ENCODE measurements around the gene CORO2A. TPM values are rescaled to one million over a fixed set of nuclear protein-coding genes. Genes with fewer than 3 reads are reported as not detected.

The CORO2A gene
- total RNA-seq, 1 donor from 2014 or later, result 0.60 TPM

- ATAC-seq (no peak), DNase-seq (ENCODE audit: missing footprints) (no peak)
- intact Hi-C loops (cut with DNase I), result loop anchor here (10.0 kb wide), 3 partner anchors 127 to 787 kb away; partner anchors contain the start of genes TDRD7 and TRMO
Observed at GRCh38 chr9:98201749-98202148, 9.3 kb upstream of the CORO2A start.

GRCh38 chr9:98201102-98201501 lies 8.7 kb upstream of the CORO2A start:
- ATAC-seq, result no peak
- intact Hi-C loops (cut with DNase I), result loop anchor here (10.0 kb wide), 3 partner anchors 126 to 786 kb away; partner anchors contain the start of genes TDRD7 and TRMO
- DNase-seq (ENCODE audit: missing footprints), result no peak

- intact Hi-C loops (cut with DNase I), result loop anchor here (10.0 kb wide), 3 partner anchors 125 to 785 kb away; partner anchors contain the start of genes TDRD7 and TRMO
- no peak for ATAC-seq
- DNase-seq (ENCODE audit: missing footprints), result no peak
Observed at GRCh38 chr9:98199388-98200033, 7.1 kb upstream of the CORO2A start.

GRCh38 chr9:98195671-98196070 lies 3.2 kb upstream of the CORO2A start:
- ATAC-seq, result no peak
- no peak for DNase-seq (ENCODE audit: missing footprints)
- intact Hi-C loops (cut with DNase I), result no loop called here

GRCh38 chr9:98193336-98193944 lies 1.0 kb upstream of the CORO2A start:
- DNase-seq (ENCODE audit: missing footprints) (no peak), ATAC-seq (no peak)
- intact Hi-C loops (cut with DNase I), result no loop called here

GRCh38 chr9:98191671-98192502 lies 550 bp downstream of the CORO2A start:
- intact Hi-C loops (cut with DNase I), result no loop called here
- no peak for ATAC-seq

GRCh38 chr9:98191181-98191608 lies 1.2 kb downstream of the CORO2A start:
- intact Hi-C loops (cut with DNase I), result no loop called here
- ATAC-seq (no peak), DNase-seq (ENCODE audit: missing footprints) (no peak)

More at GRCh38 chr9:98191671-98192502, 550 bp downstream of the CORO2A start:
- DNase-seq (ENCODE audit: missing footprints), result no peak

- intact Hi-C loops (cut with DNase I), result no loop called here
- no peak for ATAC-seq
- no peak for DNase-seq (ENCODE audit: missing footprints)
Observed at GRCh38 chr9:98190757-98191105, 1.7 kb downstream of the CORO2A start.

- ATAC-seq (no peak), DNase-seq (ENCODE audit: missing footprints) (no peak)
- intact Hi-C loops (cut with DNase I), result no loop called here
Observed at GRCh38 chr9:98189412-98189811, 3.0 kb downstream of the CORO2A start.

GRCh38 chr9:98187926-98188325 lies 4.5 kb downstream of the CORO2A start:
- DNase-seq (ENCODE audit: missing footprints) (no peak), ATAC-seq (no peak)
- intact Hi-C loops (cut with DNase I), result no loop called here

GRCh38 chr9:98186236-98186635 lies 6.2 kb downstream of the CORO2A start:
- DNase-seq (ENCODE audit: missing footprints) (no peak), ATAC-seq (no peak)
- intact Hi-C loops (cut with DNase I), result no loop called here

GRCh38 chr9:98185611-98186171 lies 6.7 kb downstream of the CORO2A start:
- no peak for DNase-seq (ENCODE audit: missing footprints)
- ATAC-seq, result no peak
- intact Hi-C loops (cut with DNase I), result no loop called here

GRCh38 chr9:98185021-98185567 lies 7.3 kb downstream of the CORO2A start:
- DNase-seq (ENCODE audit: missing footprints) (no peak), ATAC-seq (no peak)
- intact Hi-C loops (cut with DNase I), result no loop called here

GRCh38 chr9:98184326-98184725 lies 8.1 kb downstream of the CORO2A start:
- no peak for DNase-seq (ENCODE audit: missing footprints)
- ATAC-seq, result no peak

GRCh38 chr9:98182889-98183599 lies 9.4 kb downstream of the CORO2A start:
- no peak for ATAC-seq
- DNase-seq (ENCODE audit: missing footprints), result no peak
- intact Hi-C loops (cut with DNase I), result no loop called here

More at GRCh38 chr9:98184326-98184725, 8.1 kb downstream of the CORO2A start:
- intact Hi-C loops (cut with DNase I), result no loop called here

- intact Hi-C loops (cut with DNase I), result no loop called here
- no peak for DNase-seq (ENCODE audit: missing footprints)
- ATAC-seq, result no peak
Observed at GRCh38 chr9:98182069-98182820, 10.2 kb downstream of the CORO2A start.

- no peak for ATAC-seq
- intact Hi-C loops (cut with DNase I), result no loop called here
- no peak for DNase-seq (ENCODE audit: missing footprints)
Observed at GRCh38 chr9:98181746-98182068, 10.7 kb downstream of the CORO2A start.

- no peak for ATAC-seq
- DNase-seq (ENCODE audit: missing footprints), result no peak
- intact Hi-C loops (cut with DNase I), result no loop called here
Observed at GRCh38 chr9:98180996-98181395, 11.4 kb downstream of the CORO2A start.

All from Right ventricle myocardium inferior (tissue), 1 donor.